ENCODE measurements around the gene ALG9. TPM values are rescaled to one million over a fixed set of nuclear protein-coding genes. Genes with fewer than 3 reads are reported as not detected.

Gene ALG9
- total and polyA plus RNA-seq, 9 donors: 12.0 to 43.5 (median 29.3) TPM

DNA sequence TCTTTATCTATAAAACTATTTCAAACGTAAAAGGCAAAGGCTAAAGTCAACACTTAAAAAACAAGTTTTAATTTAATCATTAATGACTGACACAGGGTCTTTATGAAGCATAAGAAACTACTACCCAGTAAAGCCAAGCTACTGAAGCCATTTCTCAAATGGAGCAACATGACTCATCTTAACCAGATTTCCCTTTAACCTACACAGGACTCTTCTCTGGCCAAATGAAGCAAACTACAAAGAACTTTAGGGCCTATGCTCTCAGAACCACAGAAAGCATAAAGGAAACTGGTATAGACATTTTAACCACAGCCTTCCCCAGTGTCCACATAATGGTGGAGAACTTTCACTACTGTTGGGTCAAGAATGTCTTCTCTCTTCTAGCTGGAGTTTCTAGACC lies 34.7 kb downstream of the ALG9 start:
- intact Hi-C loops (cut with DNase I): loop anchor here in 1 of 4 donors (5.0 kb wide), 1 partner anchor 264 kb away; no protein-coding TSS in a partner anchor
- H3K4me3 ChIP-seq: no peak overlapping the region

DNA sequence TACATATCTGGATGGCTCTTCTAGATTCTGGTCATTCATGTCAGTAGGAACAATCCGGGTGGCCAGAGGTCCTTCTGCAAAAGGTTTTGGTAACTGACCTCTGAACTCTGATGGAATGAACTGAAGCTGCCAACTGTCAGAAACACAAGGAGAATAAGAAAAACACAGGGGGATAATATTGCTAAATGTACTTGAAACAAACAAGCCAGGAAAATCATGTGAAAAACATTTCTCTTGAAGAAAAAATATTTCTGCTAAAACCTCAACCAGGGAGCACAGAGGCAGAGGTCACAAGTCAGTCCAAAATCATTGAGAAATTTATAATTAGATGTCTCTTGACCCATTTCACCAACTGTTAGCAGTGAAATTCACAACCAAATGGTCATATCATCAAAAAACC lies 35.2 kb downstream of the ALG9 start:
- TF ChIP-seq POLR2A (IDR thresholded peaks at IDR 0.05) (no peak), EP300 (IDR thresholded peaks at IDR 0.05) (no peak), CTCF (IDR thresholded peaks at IDR 0.05) (no peak)
- Histone ChIP-seq H3K27ac (no peak overlapping the region), H3K9me3 (no peaks in the 10 kb centered on the region), H3K4me3 (no peak overlapping the region), H3K27me3 (no peaks in the 10 kb centered on the region), H3K4me1 (ENCODE audit: insufficient read depth) (no peaks in the 10 kb centered on the region), H3K36me3 (no peaks in the 10 kb centered on the region)
- DNase-seq: no peak
- 44 to 66% (median 57%) methylated on average over 1 of the region's 1 CpG for WGBS, 3 donors
- intact Hi-C loops (cut with DNase I): loop anchor here in 1 of 4 donors (5.0 kb wide), 1 partner anchor 264 kb away; no protein-coding TSS in a partner anchor

More for the DNA sequence above, 34.7 kb downstream of the ALG9 start:
- Histone ChIP-seq H3K27ac (no peak overlapping the region), H3K9me3 (no peaks in the 10 kb centered on the region), H3K27me3 (no peaks in the 10 kb centered on the region), H3K4me1 (ENCODE audit: insufficient read depth) (no peaks in the 10 kb centered on the region), H3K36me3 (no peaks in the 10 kb centered on the region)
- DNase-seq: no peak
- TF ChIP-seq EP300 (IDR thresholded peaks at IDR 0.05) (no peak), POLR2A (IDR thresholded peaks at IDR 0.05) (no peak), CTCF (IDR thresholded peaks at IDR 0.05) (no peak)
- 54 to 69% (median 63%) methylated on average over 1 of the region's 1 CpG for WGBS, 3 donors

DNA sequence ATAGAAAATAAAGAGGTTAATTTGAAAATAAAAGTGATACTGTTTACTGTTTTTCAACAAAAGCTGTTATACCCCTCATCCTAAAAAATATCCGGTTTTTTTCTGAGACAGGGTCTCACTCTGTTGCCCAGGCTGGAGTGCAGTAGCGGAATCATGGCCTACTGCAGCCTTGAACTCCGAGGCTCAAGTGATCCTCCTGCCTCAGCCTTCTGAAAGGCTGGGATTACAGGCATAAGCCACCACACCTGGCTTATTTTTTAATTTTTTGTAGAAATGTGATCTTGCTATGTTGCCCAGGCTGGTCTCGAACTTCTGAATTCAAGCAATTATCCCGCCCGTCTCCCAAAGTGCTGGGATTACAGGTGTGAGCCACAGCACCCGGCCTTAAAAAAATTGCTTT lies 35.7 kb downstream of the ALG9 start:
- Histone ChIP-seq H3K36me3 (no peaks in the 10 kb centered on the region), H3K27me3 (no peaks in the 10 kb centered on the region), H3K27ac (no peak overlapping the region), H3K9me3 (no peaks in the 10 kb centered on the region), H3K4me1 (ENCODE audit: insufficient read depth) (no peaks in the 10 kb centered on the region), H3K4me3 (no peak overlapping the region)
- 93 to 96% (median 94%) methylated on average over 7 of the region's 7 CpGs for WGBS, 3 donors
- TF ChIP-seq POLR2A (IDR thresholded peaks at IDR 0.05): no peak
- no peak for TF ChIP-seq EP300 (IDR thresholded peaks at IDR 0.05)
- no peak for TF ChIP-seq CTCF (IDR thresholded peaks at IDR 0.05)
- no peak for DNase-seq
- intact Hi-C loops (cut with DNase I): loop anchor here in 1 of 4 donors (5.0 kb wide), 1 partner anchor 263 kb away; no protein-coding TSS in a partner anchor

DNA sequence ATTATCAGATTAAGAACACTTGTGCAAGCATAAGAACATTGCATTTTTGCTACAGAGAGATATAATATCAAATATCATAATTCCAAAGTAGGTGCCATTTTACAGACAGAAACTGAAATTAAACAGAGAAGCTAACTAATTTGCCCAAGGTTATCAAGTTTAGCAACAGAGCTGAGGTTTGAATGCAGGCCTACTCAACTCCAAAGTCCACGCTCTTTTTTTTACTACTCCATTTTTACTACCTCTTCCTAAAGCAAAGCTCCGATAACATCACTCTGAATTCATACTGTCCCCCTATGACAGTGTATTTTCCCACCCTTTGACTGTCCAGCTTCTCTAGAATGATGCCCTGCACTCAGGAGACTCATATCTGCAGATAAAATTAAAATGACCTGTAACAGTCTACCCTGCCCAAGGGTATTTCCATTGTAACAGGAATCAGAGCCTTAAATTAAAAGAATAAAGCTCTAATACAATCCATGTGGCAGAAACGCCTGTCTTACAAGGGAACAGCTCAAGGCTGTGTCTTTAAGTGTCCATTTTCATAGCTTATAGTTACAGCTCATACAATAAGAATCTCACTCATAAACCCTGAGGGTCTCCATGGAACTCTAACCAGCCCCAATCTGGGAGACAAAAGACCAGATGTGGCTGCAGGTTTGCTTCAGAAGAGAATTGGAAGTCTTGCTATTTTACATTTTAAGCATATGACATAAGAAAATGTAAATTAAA lies 36.8 kb downstream of the ALG9 start:
- Histone ChIP-seq H3K36me3 (no peaks in the 10 kb centered on the region), H3K27me3 (no peaks in the 10 kb centered on the region), H3K4me3 (no peak overlapping the region), H3K27ac (no peak overlapping the region), H3K9me3 (no peaks in the 10 kb centered on the region), H3K4me1 (ENCODE audit: insufficient read depth) (no peaks in the 10 kb centered on the region)
- WGBS, 3 donors: 90 to 96% (median 91%) methylated on average over 3 of the region's 3 CpGs
- TF ChIP-seq CTCF (IDR thresholded peaks at IDR 0.05): no peak
- no peak for TF ChIP-seq POLR2A (IDR thresholded peaks at IDR 0.05)
- TF ChIP-seq EP300 (IDR thresholded peaks at IDR 0.05): no peak
- DNase-seq: no peak
- intact Hi-C loops (cut with DNase I): loop anchor here in 1 of 4 donors (5.0 kb wide), 1 partner anchor 262 kb away; no protein-coding TSS in a partner anchor

All from ovary (tissue), 9 donors.